Activated CD4-positive, alpha-beta T cell treated with anti-CD3 and anti-CD28 coated beads, Interleukin-2, amount 50 U/mL, for 4 hours (primary cell): ENCODE data around the gene HAGH.

ENCODE experiments used
- DNase-seq, 2 experiments: peaks; one replicate each; pipeline ENCODE4 v3.0.0-alpha.2; 2020

The HAGH gene

GRCh38 chr16:1831186-1832075, 4.8 kb upstream of the HAGH start:
- no peak for DNase-seq

DNA sequence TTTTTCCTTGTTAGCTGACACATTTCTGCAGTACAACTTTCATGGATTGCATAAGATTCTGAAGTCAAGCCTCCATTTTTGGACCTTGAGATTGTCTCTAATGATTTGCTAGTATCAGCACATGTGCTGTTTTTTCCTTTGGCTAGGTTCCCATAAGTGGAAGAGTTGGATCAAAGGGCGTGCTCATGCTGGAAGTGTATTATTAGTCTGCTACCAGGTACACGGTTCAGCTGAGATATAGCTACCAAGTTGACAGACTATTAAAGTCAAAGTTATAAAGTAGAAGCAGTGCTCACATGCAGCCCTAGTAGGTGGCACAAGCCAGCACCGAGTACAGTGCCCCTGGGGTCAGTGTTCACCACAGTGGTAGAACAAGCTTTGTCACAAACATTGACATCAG, 3.6 kb upstream of the HAGH start:
- DNase-seq: no peak

GRCh38 chr16:1828645-1829410, 2.2 kb upstream of the HAGH start:
- no peak for DNase-seq

DNA sequence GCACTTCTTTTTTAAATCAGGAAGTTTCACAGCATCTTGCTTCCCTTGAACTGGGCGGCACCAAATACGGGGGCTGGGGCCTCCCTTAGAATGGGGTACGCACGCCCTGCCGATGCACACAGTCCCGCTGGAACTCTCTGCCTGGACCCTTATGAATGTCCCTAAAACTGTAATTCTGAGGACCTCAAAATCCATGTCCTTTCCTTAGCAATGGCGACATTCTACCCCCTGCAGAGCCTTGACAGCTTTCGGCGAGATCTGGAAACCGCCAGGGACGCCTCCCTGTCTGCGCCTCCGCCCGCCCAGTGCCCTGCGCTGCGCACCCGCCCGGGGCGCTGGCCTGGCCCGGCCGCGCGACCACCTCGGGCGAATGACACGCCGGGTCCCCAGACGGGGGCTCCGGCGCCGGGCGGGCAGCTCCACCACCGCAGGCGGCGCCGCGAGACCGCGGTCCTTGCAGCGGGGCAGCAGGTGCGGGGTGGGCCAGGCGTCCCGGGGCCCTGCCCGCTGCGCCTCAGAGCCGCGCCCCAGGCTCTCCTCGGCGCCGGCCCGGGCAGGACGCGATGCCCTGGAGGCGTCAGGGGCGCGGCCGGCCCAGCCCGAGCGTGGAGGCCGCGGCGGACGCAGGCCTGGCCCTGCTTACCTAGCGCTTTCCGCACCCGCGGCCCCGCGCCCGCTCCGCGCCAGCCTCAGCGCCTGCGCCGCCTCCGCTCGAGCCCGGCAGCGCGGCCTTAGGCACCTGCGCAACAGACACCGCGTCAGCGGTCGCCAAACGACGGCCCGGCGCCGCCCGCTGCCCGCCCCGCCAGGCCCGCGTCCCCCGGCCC, 548 bp downstream of the HAGH start:
- DNase-seq: peak; percentile 51 to 57

DNA sequence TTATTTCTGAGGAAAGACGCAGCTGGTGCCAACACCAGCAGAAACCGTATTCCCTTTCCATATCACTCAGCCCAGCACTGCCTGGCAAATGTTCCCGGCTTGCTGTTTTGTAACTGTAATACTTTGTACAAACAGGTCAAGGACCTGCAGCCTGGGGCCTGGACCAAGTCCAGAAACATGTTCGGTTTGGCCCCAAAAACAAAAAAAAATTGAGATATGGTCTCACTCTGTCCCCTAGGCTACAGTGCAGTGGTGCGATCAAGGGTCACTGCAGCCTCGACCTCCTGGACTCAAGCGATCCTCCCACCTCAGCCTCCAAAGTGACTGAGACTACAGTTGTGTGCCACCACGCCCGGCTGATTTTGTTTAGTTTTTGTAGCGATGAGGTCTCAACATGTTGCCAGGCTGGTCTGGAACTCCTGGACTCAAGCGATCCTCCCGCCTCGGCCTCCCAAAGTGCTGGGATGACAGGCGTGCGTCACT, 1.2 kb downstream of the HAGH start:
- DNase-seq: no peak

DNA sequence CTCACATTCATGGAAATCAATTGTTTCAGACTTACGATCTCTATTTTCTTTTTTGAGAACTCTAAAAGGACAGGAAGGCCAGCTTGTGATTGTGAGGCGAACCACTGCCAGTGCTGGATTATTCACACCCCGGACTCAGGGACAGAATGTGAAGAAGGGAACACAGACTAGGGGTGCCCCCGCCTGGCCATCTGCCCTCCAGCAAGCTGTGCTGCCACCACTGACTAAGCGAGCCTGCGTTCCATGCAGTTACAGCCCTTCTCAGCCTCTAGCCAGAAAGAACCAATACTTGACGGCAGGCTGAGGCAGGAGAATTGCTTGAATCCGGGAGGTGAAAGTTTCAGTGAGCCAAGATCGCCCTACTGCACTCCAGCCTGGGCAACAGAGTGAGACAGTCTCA, 2.8 kb downstream of the HAGH start:
- no peak for DNase-seq

DNA sequence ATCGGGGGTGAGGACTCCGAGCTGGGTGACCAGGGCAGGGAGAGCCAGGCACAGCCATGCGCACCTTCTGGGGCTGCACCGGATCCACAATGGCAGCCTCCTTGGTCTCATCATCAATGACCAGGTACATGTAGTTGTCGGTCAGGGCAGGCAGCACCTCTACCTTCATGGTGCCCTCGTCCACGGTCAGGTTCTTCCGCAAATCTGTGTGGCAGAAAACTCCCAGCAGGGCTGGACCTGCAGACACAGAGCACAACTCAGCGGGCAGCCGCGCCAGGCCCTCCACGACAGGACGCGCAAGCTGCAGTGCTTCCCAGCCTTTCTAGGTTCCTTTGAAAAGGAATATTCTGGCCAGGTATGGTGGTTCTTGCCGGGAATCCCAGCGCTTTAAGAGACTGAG, 3.8 kb downstream of the HAGH start:
- no peak for DNase-seq

DNA sequence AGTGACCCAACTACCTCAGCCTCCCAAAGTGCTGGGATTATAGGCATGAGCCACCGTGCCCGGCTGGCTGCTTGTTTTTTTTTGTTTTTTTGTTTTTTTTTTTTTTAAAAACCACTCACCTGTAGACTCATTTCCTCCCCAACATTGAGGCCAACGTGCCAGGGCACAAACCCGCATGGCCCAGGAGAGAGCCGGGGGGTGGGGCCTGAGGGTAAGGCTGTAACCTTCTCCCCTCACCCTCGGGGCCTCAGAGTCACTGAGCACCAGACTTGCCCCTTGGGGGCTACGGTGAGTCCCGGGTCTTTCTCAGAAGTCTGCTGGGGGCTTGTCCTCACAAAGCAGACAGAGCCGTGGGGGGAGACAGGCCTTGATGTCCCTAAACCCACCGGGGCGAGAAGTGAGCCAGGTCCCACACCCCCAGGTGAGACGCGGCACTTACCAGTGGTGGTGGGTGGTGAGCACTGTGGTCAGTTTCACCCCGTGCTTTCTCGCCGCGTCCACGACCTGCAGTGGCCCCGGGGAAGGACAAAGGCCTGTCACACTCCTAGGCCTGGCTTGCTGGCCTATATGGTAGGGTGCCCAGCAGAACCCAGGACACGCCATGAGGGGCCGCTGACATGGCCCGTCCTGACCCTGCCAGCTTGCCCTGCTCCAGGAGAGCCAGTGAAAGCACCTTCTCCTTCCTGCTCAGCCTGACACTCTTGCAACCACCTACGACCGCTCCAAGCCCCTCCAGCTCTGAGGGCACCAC, 4.6 kb downstream of the HAGH start:
- no peak for DNase-seq

GRCh38 chr16:1820946-1821290, 5.7 kb downstream of the HAGH start:
- no peak for DNase-seq

GRCh38 chr16:1820096-1820945, 6.3 kb downstream of the HAGH start:
- DNase-seq: no peak

DNA sequence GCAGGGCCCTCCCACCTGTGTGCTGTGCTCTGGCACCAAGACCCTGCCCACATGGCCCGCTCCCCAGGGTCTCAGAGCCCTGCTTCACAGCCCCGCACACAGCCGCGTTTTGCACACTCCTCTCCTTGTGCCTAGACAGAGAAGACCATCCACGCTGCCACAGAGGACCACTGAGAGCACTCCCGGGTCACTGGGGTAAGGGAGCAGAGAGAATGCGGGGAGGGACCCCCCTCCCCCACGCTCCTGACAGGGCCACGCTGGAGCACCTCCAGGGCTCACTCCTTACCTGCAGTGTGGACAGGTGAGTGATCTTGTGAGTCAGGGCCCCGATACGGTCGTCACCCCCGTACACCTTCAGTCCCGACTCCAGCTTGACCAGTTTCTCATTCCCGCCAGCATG, 7.0 kb downstream of the HAGH start:
- no peak for DNase-seq

DNA sequence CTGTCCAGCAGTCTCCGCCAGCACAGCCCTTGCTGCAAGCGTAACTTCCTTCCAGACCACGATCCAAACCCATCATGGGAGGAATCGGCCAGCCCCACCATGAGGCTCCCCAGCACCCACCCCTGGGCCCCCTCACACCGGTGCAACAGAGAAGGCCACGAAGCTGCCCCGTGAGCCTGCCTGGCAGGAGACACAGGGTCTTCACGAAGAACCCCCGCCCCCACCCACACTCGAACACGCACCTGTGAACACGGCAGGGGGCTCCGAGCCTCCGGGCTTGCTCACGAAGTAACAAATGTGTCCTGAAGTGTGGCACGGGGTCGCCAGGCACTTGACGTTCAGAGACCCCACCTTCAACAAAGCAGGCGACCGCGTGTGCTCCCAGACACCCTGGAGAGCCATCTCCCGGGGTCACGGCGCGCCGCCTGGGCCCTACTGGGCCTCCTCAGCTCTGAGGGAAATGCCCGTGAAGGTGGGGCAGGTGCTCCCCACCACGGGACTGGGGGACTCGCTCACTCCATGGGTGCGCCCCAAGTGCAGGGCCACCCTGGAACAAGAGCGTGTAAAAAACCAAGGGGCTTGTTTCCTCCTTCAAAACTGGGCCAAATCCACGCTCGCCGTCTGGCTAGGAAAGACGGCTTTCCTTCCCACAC, 7.6 kb downstream of the HAGH start:
- DNase-seq: no peak

- no peak for DNase-seq
These were observed 8.3 kb downstream of the HAGH start for GRCh38 chr16:1818204-1818872.

GRCh38 chr16:1817716-1818115, 8.9 kb downstream of the HAGH start:
- no peak for DNase-seq

GRCh38 chr16:1817276-1817589, 9.4 kb downstream of the HAGH start:
- no peak for DNase-seq

GRCh38 chr16:1816396-1817275, 10.0 kb downstream of the HAGH start:
- no peak for DNase-seq

DNA sequence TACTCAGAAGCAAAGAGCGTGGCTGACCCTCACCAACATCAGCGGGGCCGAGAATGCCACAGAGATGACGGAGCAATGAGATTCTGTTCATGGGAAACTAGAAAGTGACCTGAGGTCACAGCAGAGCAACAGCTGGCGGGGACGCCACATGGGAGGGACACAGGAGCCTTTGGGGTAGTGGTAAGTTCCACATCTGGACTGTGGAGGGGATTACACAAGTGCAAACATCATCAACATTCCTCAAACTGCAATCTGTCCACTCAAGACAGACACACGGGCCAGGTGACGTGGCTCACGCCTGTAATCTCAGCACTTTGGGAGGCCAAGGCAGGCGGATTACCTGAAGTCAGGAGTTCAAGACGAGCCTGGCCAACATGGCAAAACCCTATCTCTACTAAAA, 11.2 kb downstream of the HAGH start:
- no peak for DNase-seq

- DNase-seq: peak; percentile 45 to 55
These were observed 13.9 kb downstream of the HAGH start for GRCh38 chr16:1812732-1813163.

- no peak for DNase-seq
These were observed 16.1 kb downstream of the HAGH start for GRCh38 chr16:1810536-1810935.
